K562 (cell line): Measurements from ENCODE around the gene LRIT1. TPM values are rescaled to one million over a fixed set of nuclear protein-coding genes. Genes with fewer than 3 reads are reported as not detected.

Experiments
- ARID3A ChIP-seq: IDR thresholded peaks from 2 replicates; pipeline ENCODE4 v1.6.1; 2012; ENCODE audit warnings: low read depth, low read length, improper control_type of control experiment, borderline replicate concordance
- ARID3B ChIP-seq: fragments of 250-450 bp; sonication (Bioruptor Pico); IDR thresholded peaks from 2 replicates; pipeline ENCODE4 v1.4.0; 2020; ENCODE audit warnings: borderline replicate concordance
- ATF1 ChIP-seq, 2 experiments: fragments of 450-650 bp in 1 of 2; IDR thresholded peaks; 2 replicates each; pipeline ENCODE4 v1.6.1; 2016; ENCODE audit warnings: missing compliant biosample characterization in 1 of 2, missing genetic modification characterization in 1 of 2
- CXXC5 ChIP-seq: fragments of 250-450 bp; sonication (Bioruptor Pico); IDR thresholded peaks from 2 replicates; pipeline ENCODE4 v1.8.0; 2022; ENCODE audit warnings: inconsistent platforms, mild to moderate bottlenecking, moderate library complexity
- ELK1 ChIP-seq: sonication (generic); formaldehyde crosslinking; IDR thresholded peaks from 2 replicates; pipeline ENCODE4 v1.8.1; 2022; ENCODE audit warnings: missing genetic modification reagents
- GMEB1 ChIP-seq: fragments of 250-450 bp; sonication (Bioruptor Pico); IDR thresholded peaks from 2 replicates; pipeline ENCODE4 v1.4.0; 2020; ENCODE audit warnings: mild to moderate bottlenecking
- HDAC2 ChIP-seq: fragments of 450-650 bp; IDR thresholded peaks from 2 replicates; pipeline ENCODE4 v1.6.1; 2016; ENCODE audit warnings: mild to moderate bottlenecking
- HDAC6 ChIP-seq: IDR thresholded peaks from 2 replicates; pipeline ENCODE4 v1.6.1; 2012; ENCODE audit warnings: low read depth, mild to moderate bottlenecking, control low read depth, inconsistent platforms, low read length, moderate library complexity
- ILF3 ChIP-seq: fragments of 450-650 bp; IDR thresholded peaks from 2 replicates; pipeline ENCODE4 v1.6.1; 2018; ENCODE audit warnings: antibody characterized with exemption, mild to moderate bottlenecking, moderate library complexity, borderline replicate concordance
- KLF16 ChIP-seq: IDR thresholded peaks from 2 replicates; pipeline ENCODE4 v1.6.1; 2016; ENCODE audit warnings: antibody characterized with exemption
- MXD1 ChIP-seq: fragments of 250-450 bp; sonication (Bioruptor Pico); IDR thresholded peaks from 2 replicates; pipeline ENCODE4 v1.8.0; 2021; ENCODE audit warnings: borderline replicate concordance, mild to moderate bottlenecking, moderate library complexity; ENCODE audit not compliant: poor library complexity, severe bottlenecking
- POLR3A ChIP-seq: IDR thresholded peaks from 2 replicates; pipeline ENCODE4 v1.6.1; 2011; ENCODE audit warnings: borderline replicate concordance, mild to moderate bottlenecking, moderate library complexity; ENCODE audit not compliant: insufficient read length, insufficient read depth; ENCODE audit errors: extremely low read depth
- RBM25 ChIP-seq: fragments of 200-400 bp; formaldehyde crosslinking; IDR thresholded peaks from 2 replicates; pipeline ENCODE4 v1.6.1; 2018; ENCODE audit warnings: low read length, low read depth, moderate library complexity; ENCODE audit not compliant: severe bottlenecking
- RFX1 ChIP-seq: fragments of 450-650 bp; IDR thresholded peaks from 2 replicates; pipeline ENCODE4 v1.6.1; 2016; ENCODE audit warnings: mild to moderate bottlenecking, moderate library complexity
- RNF219 ChIP-seq: fragments of 250-450 bp; sonication (Bioruptor Pico); IDR thresholded peaks from 2 replicates; pipeline ENCODE4 v1.5.0; 2022; ENCODE audit warnings: mild to moderate bottlenecking
- TRIM28 ChIP-seq: fragments of 450-650 bp; IDR thresholded peaks from 2 replicates; pipeline ENCODE4 v1.6.1; 2017
- XRCC5 ChIP-seq: fragments of 200-400 bp; formaldehyde crosslinking; IDR thresholded peaks from 2 replicates; pipeline ENCODE4 v1.6.1; 2017; ENCODE audit warnings: low read depth, mild to moderate bottlenecking, low read length
- ZKSCAN1 ChIP-seq: fragments of 150-350 bp; IDR thresholded peaks from 2 replicates; pipeline ENCODE4 v1.6.1; 2016; ENCODE audit warnings: low read depth, low read length
- polyA plus RNA-seq, 8 experiments: library from polyadenylated mRNA; depleted of rRNA in 4 of 8; stranded (reverse) in 5 of 8; unstranded in 3 of 8; fragments of >200 nt; fragmentation: Nextera tagmentation in 2 of 8; fragmentation: Illumina TruSeq in 1 of 8; extraction: Ambion mirVana in 2 of 8; extraction: Trizol in 1 of 8; gene quantifications; 2 replicates each; pipeline versions ENCODE4 v1.2.1 to v1.2.3, GENCODE V29; 2011 to 2014; ENCODE audit warnings: inconsistent platforms in 1 of 8, missing spikeins in 1 of 8
- total RNA-seq, 7 experiments: library from RNA; depleted of rRNA in 6 of 7; stranded (reverse); fragments of >200 nt in 6 of 7; fragmentation: Illumina TruSeq in 2 of 7; extraction: Trizol in 2 of 7; gene quantifications; 2 replicates each; pipeline versions ENCODE4 v1.2.1 to v1.2.3, GENCODE V29; 2011 to 2021; ENCODE audit warnings: low replicate concordance in 1 of 7

The LRIT1 gene
- total and polyA plus RNA-seq, 9 of the 15 experiments (the other 6 are each of a cell fraction or from before 2014, with no cell fraction given): not detected

GRCh38 chr10:84256510-84257342, 15.4 kb upstream of the LRIT1 start (continued):
- TF ChIP-seq POLR3A (no peak), MXD1 (CRISPR knock-in tag) (no peak), GMEB1 (CRISPR knock-in tag) (no peak), RFX1 (no peak), ATF1 (CRISPR knock-in tag; IDR thresholded peaks at IDR 0.05) (no peak), ATF1 (tag; IDR thresholded peaks at IDR 0.05) (0 out of 2 replicates have a peak, but pooled peaks have one; percentile 32), ILF3 (no peak), RBM25 (no peak), ELK1 (CRISPR knock-in tag) (no peak), KLF16 (peak; percentile 77), CXXC5 (peak; percentile 84), HDAC6 (no peak), XRCC5 (peak; percentile 96), ZKSCAN1 (0 out of 2 replicates have a peak, but pooled peaks have one; percentile 34), TRIM28 (no peak), ARID3A (no peak), RNF219 (CRISPR knock-in tag) (no peak), HDAC2 (no peak), ARID3B (CRISPR knock-in tag) (no peak)
